Measurements from ENCODE around the gene NOL3.

The NOL3 gene

DNA sequence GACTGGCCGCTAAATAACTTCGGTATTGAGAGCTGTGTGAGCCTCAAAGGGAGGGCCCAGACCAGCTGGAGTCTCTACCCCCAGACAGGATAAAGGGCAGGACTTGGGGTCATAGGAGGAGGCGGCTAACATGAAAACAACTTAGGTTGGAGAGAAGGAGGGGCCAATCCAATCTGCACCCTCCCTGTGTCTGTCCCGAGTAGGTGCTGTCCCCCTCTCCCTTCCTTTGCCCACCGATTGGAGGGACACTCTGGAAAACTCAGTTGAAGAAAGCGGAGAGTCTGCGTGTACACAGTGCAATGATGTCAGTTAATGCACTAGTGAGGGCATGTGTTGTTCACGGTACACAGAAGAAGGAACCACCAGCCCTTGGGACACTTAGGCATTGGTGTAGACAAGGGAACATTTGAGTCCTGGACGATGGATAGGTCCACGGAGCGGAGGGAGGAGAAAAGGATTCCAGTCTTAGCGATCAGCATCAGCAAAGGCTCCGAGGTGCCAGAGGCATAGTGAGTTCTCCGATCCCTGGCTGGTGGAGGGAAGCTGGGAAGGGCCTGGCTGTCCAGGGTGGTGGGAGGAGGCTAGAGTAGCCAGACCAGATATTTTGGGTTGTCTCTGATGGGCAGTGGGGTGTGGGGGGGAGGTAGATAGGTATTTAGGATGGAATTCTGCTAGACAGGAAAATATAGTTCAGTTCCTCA lies 761 bp downstream of the NOL3 start:
- no peak for DNase-seq (ENCODE audit: low read depth in 2 of 2)

DNA sequence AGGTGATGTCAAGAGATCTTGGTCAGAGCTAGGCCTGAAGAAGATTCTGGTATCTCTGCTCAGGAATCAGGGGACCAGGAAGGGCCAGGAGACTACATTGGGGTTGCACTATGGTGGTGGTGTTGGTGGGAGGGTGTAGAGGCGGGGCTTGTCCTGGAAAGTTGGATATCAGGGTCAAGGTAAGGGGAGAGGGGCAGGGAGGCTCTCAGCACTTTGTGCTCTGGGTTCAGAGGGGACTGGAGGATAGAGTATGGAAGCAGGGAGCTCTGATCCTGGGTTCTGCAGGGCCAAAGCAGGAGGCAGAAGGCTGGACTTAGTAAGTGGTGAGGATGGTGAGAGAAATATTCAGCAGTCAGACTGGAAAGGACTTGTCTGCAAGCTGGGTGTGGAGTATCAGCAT lies 3.0 kb downstream of the NOL3 start:
- DNase-seq (ENCODE audit: low read depth in 2 of 2), result no peak

DNA sequence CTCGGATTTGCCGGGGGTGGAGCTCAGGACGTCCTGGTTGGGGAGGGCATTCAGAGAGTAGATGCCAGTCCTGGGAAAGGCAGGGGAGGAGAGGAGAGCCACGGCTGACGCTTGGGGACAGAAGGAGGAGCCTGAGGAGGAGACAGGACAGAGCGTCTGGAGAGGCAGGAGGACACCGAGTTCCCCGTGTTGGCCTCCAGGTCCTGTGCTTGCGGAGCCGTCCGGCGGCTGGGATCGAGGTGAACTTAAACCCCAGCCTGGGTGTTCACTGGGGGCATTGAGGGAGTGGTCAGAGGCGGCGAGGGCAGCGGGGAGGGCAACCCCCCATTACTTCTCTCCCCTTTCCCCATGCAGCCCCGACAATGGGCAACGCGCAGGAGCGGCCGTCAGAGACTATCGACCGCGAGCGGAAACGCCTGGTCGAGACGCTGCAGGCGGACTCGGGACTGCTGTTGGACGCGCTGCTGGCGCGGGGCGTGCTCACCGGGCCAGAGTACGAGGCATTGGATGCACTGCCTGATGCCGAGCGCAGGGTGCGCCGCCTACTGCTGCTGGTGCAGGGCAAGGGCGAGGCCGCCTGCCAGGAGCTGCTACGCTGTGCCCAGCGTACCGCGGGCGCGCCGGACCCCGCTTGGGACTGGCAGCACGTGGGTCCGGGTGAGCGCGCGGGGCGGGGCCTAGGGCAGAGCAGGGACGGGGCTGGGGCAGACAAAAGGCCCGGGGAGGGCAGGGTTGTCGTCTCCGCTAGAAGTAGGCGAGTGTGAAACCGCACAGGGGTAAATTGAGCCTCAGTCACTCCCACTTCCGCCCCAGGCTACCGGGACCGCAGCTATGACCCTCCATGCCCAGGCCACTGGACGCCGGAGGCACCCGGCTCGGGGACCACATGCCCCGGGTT lies 3.7 kb downstream of the NOL3 start:
- no peak for DNase-seq (ENCODE audit: low read depth in 2 of 2)

DNA sequence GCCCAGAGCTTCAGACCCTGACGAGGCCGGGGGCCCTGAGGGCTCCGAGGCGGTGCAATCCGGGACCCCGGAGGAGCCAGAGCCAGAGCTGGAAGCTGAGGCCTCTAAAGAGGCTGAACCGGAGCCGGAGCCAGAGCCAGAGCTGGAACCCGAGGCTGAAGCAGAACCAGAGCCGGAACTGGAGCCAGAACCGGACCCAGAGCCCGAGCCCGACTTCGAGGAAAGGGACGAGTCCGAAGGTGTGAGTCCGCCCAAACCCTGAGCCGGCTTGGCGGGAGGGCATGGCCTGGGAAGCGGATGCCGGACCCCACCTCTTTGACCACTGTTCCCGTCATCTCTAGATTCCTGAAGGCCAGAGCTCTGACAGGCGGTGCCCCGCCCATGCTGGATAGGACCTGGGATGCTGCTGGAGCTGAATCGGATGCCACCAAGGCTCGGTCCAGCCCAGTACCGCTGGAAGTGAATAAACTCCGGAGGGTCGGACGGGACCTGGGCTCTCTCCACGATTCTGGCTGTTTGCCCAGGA lies 4.4 kb downstream of the NOL3 start:
- DNase-seq (ENCODE audit: low read depth in 2 of 2), result no peak

DNA sequence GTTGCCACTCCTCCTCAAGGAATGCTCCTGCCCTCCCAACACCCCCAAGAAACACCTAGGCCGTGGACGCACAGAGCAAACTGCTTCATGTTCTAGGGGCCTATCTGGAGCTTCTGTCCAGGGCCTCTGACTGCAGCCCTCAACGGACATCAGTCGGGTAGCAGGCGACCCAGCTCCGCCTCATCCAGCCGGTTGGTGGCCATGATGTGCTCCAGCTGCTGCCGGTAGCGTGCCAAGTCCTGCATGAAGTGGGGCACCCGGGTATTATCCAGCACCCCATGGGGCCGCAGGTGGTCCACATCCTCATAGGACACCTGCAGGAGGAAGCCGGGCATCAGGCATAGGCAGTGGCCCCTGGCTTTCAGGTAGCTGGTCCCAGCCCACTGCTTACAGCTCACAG lies 6.3 kb downstream of the NOL3 start:
- no peak for DNase-seq (ENCODE audit: low read depth in 2 of 2)

DNA sequence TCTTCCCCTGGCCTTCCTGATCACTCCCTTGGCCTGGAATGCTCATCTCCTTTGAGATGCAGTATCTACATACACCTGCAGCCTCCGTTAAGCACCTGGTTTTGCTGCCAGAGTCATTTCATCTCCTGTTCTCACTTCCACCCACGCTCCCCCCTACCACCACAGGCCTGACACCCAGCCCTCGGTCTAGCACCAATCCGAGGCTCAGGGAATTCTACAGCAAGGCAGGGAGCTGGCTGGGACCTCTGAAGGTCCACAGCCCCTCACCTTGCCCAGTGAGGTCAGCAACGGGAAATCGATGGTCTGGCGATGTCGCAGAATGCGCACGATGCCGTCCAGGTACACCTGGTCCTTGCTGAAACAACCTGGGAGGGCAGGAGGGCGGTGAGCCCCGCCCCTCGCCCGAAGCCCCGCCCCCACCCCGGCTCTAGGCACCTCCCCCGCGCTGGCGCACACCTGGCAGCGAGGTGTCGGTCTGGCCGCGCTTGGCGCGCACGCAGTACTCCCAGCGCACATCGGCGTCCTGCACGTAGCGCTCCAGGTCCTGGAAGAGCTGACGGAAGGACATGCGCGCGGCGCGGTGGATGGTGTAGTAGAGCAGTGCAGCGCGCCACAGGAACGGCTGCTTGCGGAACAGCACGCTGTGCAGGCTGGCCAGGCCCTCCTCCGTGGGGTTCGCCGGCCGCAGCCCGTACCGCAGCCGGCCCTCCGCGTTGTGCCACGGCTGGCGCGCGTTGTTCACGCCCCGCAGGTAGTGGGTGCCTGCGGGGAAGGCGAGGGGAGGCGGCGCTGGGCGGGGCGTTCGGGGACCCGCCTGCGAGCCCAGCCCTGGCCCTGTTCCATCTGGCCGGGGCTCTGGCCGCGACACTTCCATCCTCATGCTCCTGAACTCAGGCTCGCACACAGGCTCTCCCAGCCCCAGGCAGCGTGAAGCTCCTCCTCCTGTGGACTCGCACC lies 7.7 kb downstream of the NOL3 start:
- DNase-seq (ENCODE audit: low read depth in 2 of 2), result no peak

DNA sequence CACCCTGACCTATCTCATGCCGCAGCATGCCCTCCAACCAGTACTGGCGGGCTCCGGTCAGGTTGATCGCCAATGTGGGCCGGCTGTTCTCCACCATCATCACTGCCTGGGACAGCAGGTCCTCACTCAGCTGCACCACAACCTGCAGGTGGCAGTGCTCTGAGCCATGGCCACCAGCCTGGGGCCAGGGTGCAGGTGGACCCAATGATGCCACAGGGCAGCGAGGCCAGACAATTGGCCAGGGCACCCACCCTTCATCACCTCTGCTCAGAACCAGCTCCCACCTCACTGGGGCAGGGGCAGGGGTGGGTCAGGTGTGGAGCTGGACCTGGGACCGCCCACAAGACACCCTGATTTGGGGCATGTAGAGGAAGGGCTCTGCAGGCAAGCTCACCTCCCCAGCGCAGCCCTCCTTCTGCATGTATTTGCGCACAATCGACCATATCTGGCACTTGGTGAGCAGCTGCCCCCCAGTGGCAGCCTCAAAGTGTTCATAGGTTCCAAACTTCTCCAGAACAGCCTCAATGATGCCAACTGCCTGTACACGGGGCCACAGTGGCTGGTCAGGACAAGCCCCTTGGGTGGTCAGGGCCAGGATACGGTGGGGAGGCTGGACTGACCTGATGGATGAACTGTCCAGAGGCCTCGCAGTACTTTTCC lies 9.2 kb downstream of the NOL3 start:
- DNase-seq (ENCODE audit: low read depth in 2 of 2), result no peak

DNA sequence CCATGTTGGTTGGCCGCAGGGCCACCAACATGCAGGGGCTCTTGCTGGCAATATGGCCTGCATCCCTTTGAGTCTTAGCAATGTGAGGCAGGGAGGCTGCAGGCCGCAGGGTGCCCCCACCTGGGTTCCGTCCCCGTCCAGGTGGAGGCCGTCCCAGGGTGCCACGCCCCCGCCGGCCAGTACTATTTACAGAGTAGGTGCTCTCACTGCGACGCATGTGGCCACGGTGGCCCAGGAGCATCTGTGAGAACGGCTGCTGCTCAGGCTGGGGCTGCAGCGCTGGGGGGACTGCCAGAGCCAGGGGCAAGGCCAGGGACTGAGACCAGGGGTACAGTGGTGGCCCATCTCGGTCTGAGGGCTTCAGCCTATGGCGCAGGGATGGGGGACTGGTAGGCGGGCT lies 9.8 kb downstream of the NOL3 start:
- DNase-seq (ENCODE audit: low read depth in 2 of 2), result no peak

DNA sequence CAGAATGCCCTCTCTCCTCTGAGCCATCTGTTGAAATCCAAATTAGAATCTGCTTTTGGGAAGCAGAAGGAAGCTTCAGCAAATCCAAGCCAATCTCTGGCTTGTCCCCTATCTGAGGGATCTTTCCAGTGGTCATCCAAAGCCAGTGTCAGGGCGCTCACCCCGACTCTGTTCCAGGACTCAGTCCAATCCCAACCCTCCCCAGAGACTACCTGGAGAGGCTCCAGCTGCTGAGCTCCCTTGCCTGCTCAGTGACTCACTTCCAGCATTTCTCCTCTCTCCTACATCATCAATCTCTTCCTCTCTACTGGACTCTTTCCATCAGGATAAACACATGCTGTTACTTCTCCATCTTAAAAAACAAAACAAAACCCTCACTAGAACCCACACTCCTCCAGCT lies 11.0 kb downstream of the NOL3 start:
- no peak for DNase-seq (ENCODE audit: low read depth in 2 of 2)

DNA sequence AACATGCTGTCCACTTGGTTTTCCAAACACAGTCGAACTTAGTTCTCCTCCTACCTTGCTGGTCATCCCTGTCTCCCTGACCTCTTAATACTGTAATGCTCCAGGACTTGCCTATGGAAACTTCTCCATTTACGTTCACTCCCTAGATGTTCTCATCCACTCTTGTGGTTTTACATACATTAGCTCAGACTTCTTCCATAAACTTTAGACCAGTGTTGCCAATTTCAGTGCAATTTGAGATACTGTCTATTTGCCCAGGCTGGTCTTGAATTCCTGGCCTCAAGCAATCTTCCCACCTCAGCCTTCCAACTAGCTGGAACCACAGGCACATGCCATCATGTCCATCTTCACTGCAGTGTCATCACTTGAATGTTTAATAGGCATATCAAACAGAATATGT lies 11.9 kb downstream of the NOL3 start:
- no peak for DNase-seq (ENCODE audit: low read depth in 2 of 2)

DNA sequence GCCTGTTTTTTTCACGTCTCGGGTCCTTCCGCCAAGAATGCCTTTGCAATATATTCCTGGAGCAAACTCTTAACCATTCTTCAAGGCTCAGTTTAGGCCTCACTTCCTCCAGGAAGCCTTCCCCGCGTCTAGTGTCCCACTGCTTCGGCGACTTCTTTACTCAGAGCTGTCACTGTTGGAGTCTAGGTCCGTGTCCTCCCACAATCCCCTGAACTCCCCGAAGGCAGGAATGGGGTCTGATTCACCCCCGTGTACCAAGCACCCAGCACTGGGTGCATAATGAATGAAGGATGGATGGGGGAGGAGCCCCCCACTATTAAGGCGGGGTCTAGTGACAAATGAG lies 12.9 kb downstream of the NOL3 start:
- no peak for DNase-seq (ENCODE audit: low read depth in 2 of 2)

DNA sequence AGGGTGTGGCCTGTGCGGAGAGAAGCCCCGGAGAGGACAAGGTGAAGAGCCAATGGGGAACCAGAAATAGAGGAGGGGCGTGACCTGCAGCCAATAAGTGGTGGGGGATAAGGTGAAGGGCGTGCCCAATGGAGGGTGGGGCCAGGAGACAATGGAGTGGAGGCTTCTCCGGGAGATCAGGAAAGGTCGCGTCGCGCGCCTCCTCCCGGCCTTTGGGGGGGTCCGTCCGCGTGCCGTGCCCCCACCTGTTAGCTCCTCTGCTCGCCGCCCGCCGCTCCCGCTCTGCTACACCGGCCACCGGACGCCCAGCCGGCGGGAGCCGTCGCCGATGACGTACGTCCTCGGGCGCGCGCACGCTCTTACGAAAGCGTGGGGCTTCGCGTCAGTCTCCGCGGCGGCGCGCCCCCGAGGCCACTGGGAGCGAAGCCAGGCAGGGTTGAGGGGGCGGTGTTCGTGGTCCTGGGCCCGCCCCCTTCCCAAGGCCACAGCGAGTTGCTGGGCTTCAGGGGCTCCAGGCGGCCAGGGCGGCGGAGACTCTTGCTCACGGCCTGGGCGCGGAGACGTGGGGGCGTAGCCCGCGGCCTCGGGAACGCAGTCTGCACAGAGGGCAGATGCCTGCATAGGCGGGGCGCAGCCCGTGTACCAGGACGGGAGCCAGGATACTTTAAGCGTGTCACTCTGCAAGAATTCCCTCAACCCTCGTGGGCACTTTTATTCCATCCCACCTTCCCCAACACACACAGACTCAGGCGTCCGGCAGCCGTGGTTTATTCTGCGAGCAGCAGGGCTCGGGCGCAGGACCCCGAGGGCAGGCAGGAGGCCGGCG lies 13.5 kb downstream of the NOL3 start, which contains the start of gene MATCAP1:
Gene MATCAP1, minus strand, starts transcription at position 337 of the 826 bp plus-strand sequence. CDS start 3,353 bp downstream, outside the sequence.
- DNase-seq (ENCODE audit: low read depth in 2 of 2), result peak; percentile 87 to 92

DNA sequence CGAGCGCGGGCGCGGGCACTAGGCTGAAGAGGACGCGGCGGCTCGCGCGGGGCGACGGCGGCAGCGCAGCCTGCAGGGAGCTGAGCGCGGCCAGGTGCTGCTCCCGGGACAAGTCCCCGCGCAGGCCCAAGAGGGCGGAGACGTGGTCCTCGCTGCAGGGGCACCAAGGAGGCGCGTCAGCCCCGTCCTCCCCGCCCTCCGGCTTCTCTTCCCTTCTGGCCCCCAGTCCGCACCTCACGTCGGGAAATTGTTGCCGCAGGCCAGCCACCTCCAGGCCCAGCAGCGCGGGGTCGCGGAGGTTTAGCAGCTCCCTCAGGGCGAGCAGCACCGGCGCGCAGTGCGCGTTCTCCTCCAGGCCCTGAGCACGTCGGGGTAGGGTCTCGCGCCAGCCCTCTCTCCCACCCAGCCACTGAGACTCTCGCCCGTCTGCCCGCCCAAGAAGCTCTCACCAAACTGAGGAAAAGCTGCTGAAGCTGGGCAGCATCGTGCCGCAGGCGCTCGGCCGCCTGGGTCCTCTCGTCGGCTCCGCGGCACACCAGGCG lies 14.2 kb downstream of the NOL3 start:
- DNase-seq (ENCODE audit: low read depth in 2 of 2), result no peak

DNA sequence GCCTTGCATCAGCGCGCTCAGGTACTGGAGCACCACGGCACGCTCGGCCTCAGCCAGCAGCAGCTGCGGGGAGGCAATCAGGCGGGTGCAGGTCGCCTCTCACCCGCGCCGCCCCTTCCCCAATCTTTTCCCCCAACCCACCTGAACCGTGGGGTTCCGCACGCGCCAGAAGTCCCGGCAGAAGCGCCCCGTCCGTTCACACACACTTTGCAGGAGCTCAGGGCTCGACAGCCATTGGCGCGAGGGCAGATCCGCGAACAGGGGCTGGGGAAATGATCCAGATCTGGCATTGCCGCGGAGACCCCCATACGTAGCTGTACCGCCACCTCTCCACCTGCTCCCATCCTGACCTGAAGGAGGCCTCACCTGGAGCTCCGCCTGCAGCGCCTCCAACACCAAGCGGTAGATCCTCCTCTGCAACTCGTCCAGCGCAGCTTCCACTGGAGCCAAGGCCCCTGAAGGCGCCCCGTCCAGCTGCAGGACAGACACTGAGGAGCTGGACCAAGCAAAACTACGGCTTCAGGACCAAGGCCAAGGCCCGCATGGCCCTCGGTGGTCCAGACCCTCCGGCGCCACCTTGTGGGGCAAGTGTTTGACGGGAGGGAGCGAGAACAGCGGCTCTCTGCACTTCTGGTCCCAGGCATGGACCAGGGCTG lies 14.8 kb downstream of the NOL3 start:
- DNase-seq (ENCODE audit: low read depth in 2 of 2), result peak; percentile 81 to 87

DNA sequence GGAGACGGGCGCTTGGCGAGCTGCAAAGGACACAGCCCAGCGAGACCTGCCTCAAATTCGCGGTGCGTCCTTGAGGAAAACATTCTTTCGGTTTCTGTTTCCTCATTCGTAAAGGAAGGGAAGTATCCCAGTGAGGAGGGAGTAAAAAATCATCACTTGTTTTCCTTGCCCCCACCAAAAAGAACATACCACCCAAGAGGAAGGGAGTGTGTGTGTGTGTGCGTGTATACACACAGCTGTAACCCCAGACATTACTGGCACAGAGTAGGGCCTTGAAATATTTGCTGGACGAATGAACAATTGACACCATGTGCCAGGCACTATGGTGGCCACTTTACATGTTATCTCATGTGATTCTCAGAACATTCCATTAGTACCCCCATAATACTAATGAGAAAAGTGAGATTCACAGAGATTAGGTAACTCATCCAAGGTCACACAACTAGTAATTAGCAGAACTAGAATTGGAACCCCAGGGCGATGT lies 15.4 kb downstream of the NOL3 start:
- DNase-seq (ENCODE audit: low read depth in 2 of 2), result no peak

DNA sequence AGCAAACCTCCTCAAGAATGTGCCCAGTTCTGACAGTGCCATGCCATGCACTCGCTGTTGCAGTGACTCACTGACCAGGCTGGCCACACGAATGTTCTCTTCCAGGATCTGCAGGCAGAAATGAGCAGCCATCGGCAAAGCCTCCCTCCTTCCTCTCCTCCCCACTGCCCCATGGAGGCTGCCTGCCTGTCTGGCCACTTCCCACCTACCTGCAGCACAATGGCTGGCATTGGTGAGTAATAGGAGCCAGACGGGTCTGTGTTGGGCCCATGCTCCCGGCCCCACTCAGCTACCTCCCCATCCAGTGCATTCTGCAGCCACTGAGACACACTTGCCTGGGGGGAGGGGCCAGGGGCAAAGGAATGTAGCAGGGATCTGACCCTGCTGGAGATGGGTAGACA lies 16.2 kb downstream of the NOL3 start:
- DNase-seq (ENCODE audit: low read depth in 2 of 2), result no peak

DNA sequence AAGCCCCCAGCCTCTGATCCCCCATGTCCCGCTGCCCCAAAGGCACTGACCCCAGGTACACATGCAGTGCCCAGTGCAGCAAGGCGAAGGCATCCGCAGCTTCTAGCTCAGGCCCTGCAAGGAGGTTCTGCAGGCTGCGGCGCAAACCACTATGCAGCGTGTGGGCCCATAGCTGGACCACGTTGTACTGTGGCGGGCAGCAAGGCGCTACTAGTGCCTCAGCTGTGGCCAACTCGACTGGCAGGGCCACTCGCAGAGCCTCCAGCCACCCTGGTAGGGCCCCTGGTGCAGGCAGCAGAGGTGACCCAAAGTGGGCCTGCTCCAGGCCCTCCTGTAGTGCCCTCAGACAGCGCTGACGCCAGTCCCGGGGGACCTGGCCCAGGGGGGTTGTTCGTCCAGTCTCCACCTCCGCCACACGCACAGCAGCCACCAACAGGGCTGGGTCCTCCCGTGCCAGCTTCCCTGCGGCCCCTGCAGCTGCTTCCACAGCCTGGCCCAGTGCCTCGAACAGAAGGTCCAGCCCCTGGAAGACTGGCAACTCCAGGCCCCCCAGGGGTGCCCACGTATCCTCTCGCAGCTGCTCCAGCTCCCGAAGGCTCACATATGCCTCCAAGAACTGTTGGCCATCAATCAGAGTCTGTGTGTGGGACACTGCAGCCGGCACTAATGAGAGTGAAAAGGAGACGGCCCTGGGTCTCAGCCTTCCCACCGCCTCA lies 17.0 kb downstream of the NOL3 start:
- DNase-seq (ENCODE audit: low read depth in 2 of 2), result no peak

DNA sequence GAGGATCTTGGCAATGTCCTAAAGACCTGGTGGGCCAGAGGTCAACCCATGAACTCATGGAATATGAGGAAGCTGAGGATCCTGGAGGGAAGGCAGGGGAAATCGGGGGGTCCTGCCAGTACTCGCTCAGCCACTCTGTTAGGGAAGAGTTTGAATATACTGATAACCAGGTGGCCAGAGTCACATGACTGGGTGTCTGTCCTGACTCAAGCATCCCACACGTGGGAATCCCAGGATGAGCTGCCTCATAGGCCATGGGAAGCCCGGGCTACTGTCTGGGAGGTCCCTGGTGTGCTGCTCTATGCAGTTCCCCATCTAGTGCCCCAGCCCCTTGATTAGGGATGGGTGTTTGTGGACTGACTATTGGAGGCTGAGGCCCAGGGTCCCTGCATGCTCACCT lies 18.0 kb downstream of the NOL3 start:
- no peak for DNase-seq (ENCODE audit: low read depth in 2 of 2)

DNA sequence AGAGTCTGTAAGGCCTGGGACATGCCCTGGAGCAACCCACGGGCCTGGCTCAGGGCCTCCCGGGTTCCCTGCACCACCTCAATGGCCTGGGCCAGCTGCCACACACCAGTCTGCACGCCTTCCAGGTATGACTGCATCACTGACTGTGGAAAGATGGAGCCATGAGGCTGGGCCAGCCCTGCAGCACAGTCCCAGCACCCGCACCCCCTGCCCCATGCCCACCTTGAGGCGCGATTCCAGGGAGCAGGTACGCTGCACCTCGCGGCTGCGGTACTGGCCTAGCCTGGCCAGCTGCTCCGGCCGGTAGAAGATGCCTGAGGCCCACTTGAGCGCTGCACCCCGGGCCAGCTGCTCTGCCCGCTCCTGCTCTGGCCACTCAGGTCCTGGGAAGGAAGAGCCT lies 18.5 kb downstream of the NOL3 start:
- DNase-seq (ENCODE audit: low read depth in 2 of 2), result no peak

Data from activated CD4-positive, alpha-beta T cell treated with anti-CD3 and anti-CD28 coated beads for 24 hours (primary cell).